Ovary (tissue), 9 donors: ENCODE data around the gene ATP5PB. TPM values are rescaled to one million over a fixed set of nuclear protein-coding genes. Genes with fewer than 3 reads are reported as not detected.

Experiments
- DNase-seq, 5 donors: peaks; one replicate each; pipeline ENCODE4 v3.0.0-alpha.2; 2019 to 2020
- H3K27ac ChIP-seq, 2 donors: fragments of 200-600 bp; one replicate each; pipeline versions ENCODE4 v1.5.1 to v1.8.0; 2019 to 2022
- H3K27me3 ChIP-seq: fragments of 200-600 bp; one replicate; pipeline ENCODE4 v1.8.0; 2022
- H3K36me3 ChIP-seq: fragments of 200-600 bp; sonication (generic); one replicate; pipeline ENCODE4 v1.5.1; 2019
- H3K4me1 ChIP-seq: one replicate; pipeline ENCODE4 v1.8.1; 2013; ENCODE audit warnings: mild to moderate bottlenecking, moderate library complexity; ENCODE audit not compliant: insufficient read depth
- H3K4me3 ChIP-seq: fragments of 200-600 bp; sonication (generic); one replicate; pipeline ENCODE4 v1.5.1; 2017
- H3K9me3 ChIP-seq, 2 donors: fragments of 200-600 bp in 1 of 2; sonication (generic) in 1 of 2; one replicate each; pipeline versions ENCODE4 v1.5.1 to v1.8.1; 2013 to 2019; ENCODE audit warnings: mild to moderate bottlenecking in 1 of 2, moderate library complexity in 1 of 2
- EP300 ChIP-seq: sonication (generic); formaldehyde crosslinking; IDR thresholded peaks from one replicate; pipeline ENCODE4 v1.6.1; 2017; ENCODE audit warnings: antibody characterized with exemption
- POLR2A ChIP-seq: fragments of 450-650 bp; IDR thresholded peaks from one replicate; pipeline ENCODE4 v1.6.1; 2017; ENCODE audit warnings: antibody characterized with exemption, mild to moderate bottlenecking, moderate library complexity
- WGBS, 3 donors: extraction: QIAGEN DNeasy Blood & Tissue Kit in 1 of 3; methylation state at CpG; one replicate each; pipeline versions ENCODE4 v1.1.5 to v1.1.7; 2013 to 2017; 5-methylcytosine and 5-hydroxymethylcytosine counted together
- intact Hi-C, 4 donors: fragments of 100-400 bp; cut with DNase I; formaldehyde crosslinking; loops; one replicate each; pipeline versions ENCODE4 v1.11.0 to v1.15.1; 2022 to 2023
- polyA plus RNA-seq, 2 donors: library from polyadenylated mRNA; stranded (reverse); fragments of 200-250 nt in 1 of 2; fragments of 350-450 nt in 1 of 2; fragmentation: Illumina TruSeq in 1 of 2; extraction: RNeasy Lipid Tissue Mini Kit (QIAGEN cat#74804) in 1 of 2; gene quantifications; one replicate each; pipeline ENCODE4 v1.2.3, GENCODE V29; 2013 to 2014
- total RNA-seq, 7 donors: library from RNA; depleted of rRNA in 2 of 7; stranded (reverse); fragments of >200 nt in 2 of 7; fragmentation: NEBNext Ultra II Directional in 3 of 7; extraction: Animal tissue kit (Norgen Biotek cat#: 25700) in 3 of 7; gene quantifications; one replicate each; pipeline versions ENCODE4 v1.1.0 to v1.2.4, GENCODE V29; 2016 to 2023
- TF ChIP-seq, protein P1 (sequence below), 3 donors: fragments of 450-650 bp in 2 of 3; fragments of 200-600 bp in 1 of 3; IDR thresholded peaks; one replicate each; pipeline versions ENCODE4 v1.5.1 to v1.8.0; 2016 to 2022; ENCODE audit warnings: antibody characterized with exemption in 3 of 3, mild to moderate bottlenecking in 1 of 3
- donor health status: DM: no; HTN: no; CAD: no; lungs with moderate emphysema.
- donor health status: DM: no; HTN: no; CAD: no.
- donor health status: Bipolar disorder and iron deficiency.
- donor health status: DM: yes; HTN: yes; CAD: no.
- donor health status: DM: no; HTN: no; CAD: no.
- donor health status: DM: yes; HTN: yes; CAD: no.

ATP5PB gene
- total and polyA plus RNA-seq, 9 donors: 125 to 277 (median 142) TPM

- Histone ChIP-seq H3K27me3 (no peaks in the 10 kb centered on the region), H3K4me1 (no peaks in the 10 kb centered on the region), H3K9me3 (no peaks in the 10 kb centered on the region), H3K36me3 (no peaks in the 10 kb centered on the region), H3K27ac (no peak overlapping the region), H3K4me3 (no peak overlapping the region)
- TF ChIP-seq POLR2A: no peak
- no peak for TF ChIP-seq EP300
- TF ChIP-seq, protein P1, sequence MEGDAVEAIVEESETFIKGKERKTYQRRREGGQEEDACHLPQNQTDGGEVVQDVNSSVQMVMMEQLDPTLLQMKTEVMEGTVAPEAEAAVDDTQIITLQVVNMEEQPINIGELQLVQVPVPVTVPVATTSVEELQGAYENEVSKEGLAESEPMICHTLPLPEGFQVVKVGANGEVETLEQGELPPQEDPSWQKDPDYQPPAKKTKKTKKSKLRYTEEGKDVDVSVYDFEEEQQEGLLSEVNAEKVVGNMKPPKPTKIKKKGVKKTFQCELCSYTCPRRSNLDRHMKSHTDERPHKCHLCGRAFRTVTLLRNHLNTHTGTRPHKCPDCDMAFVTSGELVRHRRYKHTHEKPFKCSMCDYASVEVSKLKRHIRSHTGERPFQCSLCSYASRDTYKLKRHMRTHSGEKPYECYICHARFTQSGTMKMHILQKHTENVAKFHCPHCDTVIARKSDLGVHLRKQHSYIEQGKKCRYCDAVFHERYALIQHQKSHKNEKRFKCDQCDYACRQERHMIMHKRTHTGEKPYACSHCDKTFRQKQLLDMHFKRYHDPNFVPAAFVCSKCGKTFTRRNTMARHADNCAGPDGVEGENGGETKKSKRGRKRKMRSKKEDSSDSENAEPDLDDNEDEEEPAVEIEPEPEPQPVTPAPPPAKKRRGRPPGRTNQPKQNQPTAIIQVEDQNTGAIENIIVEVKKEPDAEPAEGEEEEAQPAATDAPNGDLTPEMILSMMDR (IDR thresholded peaks at IDR 0.05): no peak
- intact Hi-C loops: loop anchor here in 1 of 4 donors (2.0 kb wide), 1 partner anchor 501 kb away; no protein-coding TSS in a partner anchor
- DNase-seq: no peak
- WGBS, 3 donors: 85 to 89% (median 85%) methylated on average over 4 of the region's 4 CpGs
Observed at GRCh38 chr1:111489604-111490003, 40.3 kb downstream of the ATP5PB start.

GRCh38 chr1:111490220-111490619, 41.0 kb downstream of the ATP5PB start:
- Histone ChIP-seq H3K4me1 (no peaks in the 10 kb centered on the region), H3K27me3 (no peaks in the 10 kb centered on the region), H3K9me3 (no peaks in the 10 kb centered on the region), H3K4me3 (no peak overlapping the region), H3K27ac (no peak overlapping the region), H3K36me3 (no peaks in the 10 kb centered on the region)
- no peak for DNase-seq
- no peak for TF ChIP-seq POLR2A
- no peak for TF ChIP-seq EP300
- TF ChIP-seq, protein P1 (IDR thresholded peaks at IDR 0.05): no peak
- WGBS, 3 donors: 81 to 92% (median 87%) methylated on average over 4 of the region's 4 CpGs
- intact Hi-C loops: no loop called here

DNA sequence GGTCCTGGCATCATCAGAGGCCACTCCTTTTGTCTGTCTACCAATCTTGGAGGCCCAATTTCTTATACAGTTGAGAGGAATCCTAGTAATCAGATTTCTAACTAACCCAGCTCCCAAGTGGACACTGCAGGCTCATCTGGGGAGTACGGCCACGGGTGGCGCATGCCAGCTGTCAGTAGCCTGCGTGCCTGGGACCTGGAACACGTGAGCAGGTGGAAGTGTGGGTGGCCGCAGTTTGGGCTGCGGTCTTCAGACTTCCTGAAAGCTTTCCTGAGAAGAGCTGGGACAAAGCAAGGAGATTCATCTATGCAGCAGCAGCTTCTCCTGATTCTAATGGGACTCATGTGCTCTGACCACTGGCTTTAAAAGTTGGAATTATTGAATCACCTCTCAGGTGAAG, 41.8 kb downstream of the ATP5PB start:
- H3K4me1 ChIP-seq: no peaks in the 10 kb centered on the region
- intact Hi-C loops: no loop called here
- TF ChIP-seq, protein P1 (IDR thresholded peaks at IDR 0.05): no peak
- TF ChIP-seq POLR2A: no peak
- H3K4me3 ChIP-seq: no peak overlapping the region
- DNase-seq: no peak
- no peaks in the 10 kb centered on the region for H3K27me3 ChIP-seq
- H3K9me3 ChIP-seq: no peaks in the 10 kb centered on the region
- no peaks in the 10 kb centered on the region for H3K36me3 ChIP-seq
- H3K27ac ChIP-seq: no peak overlapping the region
- 85 to 91% (median 85%) methylated on average over 7 of the region's 7 CpGs for WGBS, 3 donors

GRCh38 chr1:111496398-111496797, 47.1 kb downstream of the ATP5PB start:
- no peak for TF ChIP-seq EP300
- TF ChIP-seq, protein P1 (IDR thresholded peaks at IDR 0.05): no peak
- no peak overlapping the region for H3K27ac ChIP-seq
- H3K27me3 ChIP-seq: no peaks in the 10 kb centered on the region
- H3K36me3 ChIP-seq: no peaks in the 10 kb centered on the region
- H3K4me3 ChIP-seq: no peak overlapping the region
- intact Hi-C loops: no loop called here
- WGBS, 3 donors: 77 to 80% (median 78%) methylated on average over 4 of the region's 4 CpGs
- no peaks in the 10 kb centered on the region for H3K4me1 ChIP-seq
- DNase-seq: no peak
- H3K9me3 ChIP-seq: no peaks in the 10 kb centered on the region

GRCh38 chr1:111497592-111497991, 48.3 kb downstream of the ATP5PB start:
- Histone ChIP-seq H3K9me3 (no peaks in the 10 kb centered on the region), H3K4me3 (no peak overlapping the region), H3K4me1 (no peaks in the 10 kb centered on the region), H3K27me3 (no peaks in the 10 kb centered on the region), H3K36me3 (no peaks in the 10 kb centered on the region), H3K27ac (no peak overlapping the region)
- 59 to 63% (median 60%) methylated on average over 5 of the region's 5 CpGs for WGBS, 3 donors
- intact Hi-C loops: no loop called here
- no peak for DNase-seq
- TF ChIP-seq POLR2A (no peak), EP300 (no peak)
- TF ChIP-seq, protein P1 (IDR thresholded peaks at IDR 0.05): no peak
